Dendritic cell treated with granulocyte-macrophage colony-stimulating factor and Interleukin-4, amounts not matched to agents 40 ng/mL and 50 ng/mL, for 4 days (primary cell): Measurements from ENCODE around the gene COL1A1.

ENCODE experiments used
- H3K27ac Mint-ChIP-seq: one replicate; pipeline ENCODE4 v1.8.0; 2022; ENCODE audit warnings: mild to moderate bottlenecking, mixed read lengths
- H3K27me3 Mint-ChIP-seq: one replicate; pipeline ENCODE4 v1.8.0; 2022; ENCODE audit warnings: mild to moderate bottlenecking, mixed read lengths
- H3K36me3 Mint-ChIP-seq: one replicate; pipeline ENCODE4 v1.8.0; 2022; ENCODE audit warnings: low read depth, mixed read lengths
- H3K4me1 Mint-ChIP-seq: one replicate; pipeline ENCODE4 v1.8.0; 2022; ENCODE audit warnings: low read depth, mixed read lengths
- H3K4me3 Mint-ChIP-seq: one replicate; pipeline ENCODE4 v1.8.0; 2022; ENCODE audit warnings: mild to moderate bottlenecking, moderate library complexity, mixed read lengths
- H3K9me3 Mint-ChIP-seq: one replicate; pipeline ENCODE4 v1.8.0; 2022; ENCODE audit warnings: mixed read lengths
- intact Hi-C: fragments of 100-400 bp; cut with micrococcal nuclease; formaldehyde crosslinking; loops from one replicate; pipeline ENCODE4 v1.15.0; 2022

COL1A1 gene

DNA sequence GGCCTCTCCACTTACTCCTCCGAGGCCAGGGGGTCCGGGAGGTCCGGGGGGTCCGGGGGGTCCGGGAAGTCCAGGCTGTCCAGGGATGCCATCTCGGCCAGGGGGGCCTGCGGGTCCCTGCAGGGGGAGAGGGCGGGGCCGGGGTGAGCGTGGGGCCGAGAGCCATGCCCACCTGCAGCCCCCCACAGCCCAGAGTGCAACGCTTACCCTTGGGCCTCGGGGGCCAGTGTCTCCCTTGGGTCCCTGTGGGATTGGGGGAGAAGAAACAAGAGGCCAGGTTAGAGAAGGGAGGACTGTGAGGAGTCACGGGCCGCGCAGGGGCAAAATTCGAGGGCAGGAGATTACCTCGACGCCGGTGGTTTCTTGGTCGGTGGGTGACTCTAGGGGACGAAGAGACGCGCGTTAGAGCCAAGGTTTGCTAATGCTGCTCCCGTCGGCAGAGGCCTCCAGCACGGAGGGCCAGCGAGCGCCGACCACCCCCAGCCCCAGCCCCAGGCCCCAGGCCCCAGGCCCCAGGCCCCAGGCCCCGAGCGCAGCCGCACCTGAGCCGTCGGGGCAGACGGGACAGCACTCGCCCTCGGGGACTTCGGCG, 2.1 kb downstream of the COL1A1 start:
- intact Hi-C loops, result no loop called here
- Mint-ChIP-seq H3K27me3 (peaks cover 67% of the 10 kb centered on the region), H3K4me1 (peaks cover 19% of the 10 kb centered on the region), H3K4me3 (no peak overlapping the region), H3K36me3 (no peaks in the 10 kb centered on the region), H3K27ac (no peak overlapping the region), H3K9me3 (no peaks in the 10 kb centered on the region)

DNA sequence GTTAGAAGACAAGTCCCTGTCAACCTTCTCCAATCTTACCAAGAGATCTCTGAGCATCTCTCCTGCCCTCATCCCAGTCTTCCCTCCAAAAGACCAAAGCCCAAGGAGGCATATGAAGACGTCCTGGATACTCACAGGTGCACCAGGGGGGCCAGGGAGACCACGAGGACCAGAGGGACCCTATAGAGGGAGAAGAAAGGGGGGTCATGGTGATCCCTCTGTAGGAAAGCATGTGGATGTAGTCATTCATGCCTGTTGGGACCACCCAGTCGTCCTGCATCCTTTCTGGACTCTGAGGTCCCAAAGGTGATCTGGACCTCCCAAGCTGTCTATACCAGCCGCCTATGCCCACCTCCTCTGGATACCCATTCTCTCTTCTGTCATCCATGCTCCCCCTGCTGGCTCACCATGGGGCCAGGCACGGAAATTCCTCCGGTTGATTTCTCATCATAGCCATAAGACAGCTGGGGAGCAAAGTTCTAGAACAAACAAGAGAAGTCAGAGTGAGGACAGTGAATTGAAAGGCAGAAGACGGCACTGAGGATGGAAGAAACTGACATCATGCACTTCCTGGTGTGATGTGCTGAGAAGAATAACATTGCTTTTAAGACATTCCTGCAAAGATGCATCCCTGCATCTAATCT, 3.3 kb downstream of the COL1A1 start:
- Mint-ChIP-seq H3K27ac (no peak overlapping the region), H3K27me3 (peaks cover 64% of the 10 kb centered on the region), H3K9me3 (no peaks in the 10 kb centered on the region), H3K4me3 (no peak overlapping the region), H3K36me3 (no peaks in the 10 kb centered on the region), H3K4me1 (peaks cover 18% of the 10 kb centered on the region)
- intact Hi-C loops, result loop anchor here (1.0 kb wide), 1 partner anchor 58 kb away; no protein-coding TSS in a partner anchor

DNA sequence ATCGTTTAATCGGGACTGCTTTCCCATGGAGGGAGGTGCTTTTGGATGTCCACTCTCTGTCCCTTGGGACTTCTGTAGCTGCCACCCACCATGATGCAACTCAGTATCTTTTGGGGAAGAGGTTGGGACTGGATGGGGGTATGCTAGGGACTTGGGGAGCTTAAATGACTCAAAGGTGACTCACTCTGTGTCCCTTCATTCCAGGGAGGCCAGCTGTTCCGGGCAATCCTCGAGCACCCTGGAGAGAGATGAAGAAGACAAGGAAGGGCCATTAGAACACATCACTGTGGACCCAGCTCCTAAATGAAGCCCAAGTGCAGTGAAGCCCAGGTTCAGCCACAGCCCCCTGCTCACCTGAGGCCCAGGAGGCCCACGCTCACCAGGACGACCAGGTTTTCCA, 4.6 kb downstream of the COL1A1 start:
- peaks cover 51% of the 10 kb centered on the region for H3K27me3 Mint-ChIP-seq
- H3K4me3 Mint-ChIP-seq, result no peak overlapping the region
- peaks cover 14% of the 10 kb centered on the region for H3K4me1 Mint-ChIP-seq
- H3K27ac Mint-ChIP-seq, result no peak overlapping the region
- H3K36me3 Mint-ChIP-seq, result no peaks in the 10 kb centered on the region
- intact Hi-C loops, result no loop called here
- no peaks in the 10 kb centered on the region for H3K9me3 Mint-ChIP-seq

- Mint-ChIP-seq H3K4me3 (no peak overlapping the region), H3K9me3 (no peaks in the 10 kb centered on the region), H3K27ac (no peak overlapping the region)
These were observed 5.4 kb downstream of the COL1A1 start for GRCh38 chr17:50196036-50196435.

GRCh38 chr17:50194934-50195865, 6.2 kb downstream of the COL1A1 start:
- peaks cover 41% of the 10 kb centered on the region for H3K27me3 Mint-ChIP-seq
- intact Hi-C loops, result no loop called here
- H3K27ac Mint-ChIP-seq, result no peak overlapping the region
- H3K36me3 Mint-ChIP-seq, result no peaks in the 10 kb centered on the region
- no peak overlapping the region for H3K4me3 Mint-ChIP-seq
- H3K4me1 Mint-ChIP-seq, result peaks cover 5% of the 10 kb centered on the region
- no peaks in the 10 kb centered on the region for H3K9me3 Mint-ChIP-seq

More at GRCh38 chr17:50196036-50196435, 5.4 kb downstream of the COL1A1 start:
- Mint-ChIP-seq H3K36me3 (no peaks in the 10 kb centered on the region), H3K27me3 (peaks cover 44% of the 10 kb centered on the region), H3K4me1 (peaks cover 10% of the 10 kb centered on the region)
- intact Hi-C loops, result no loop called here

- no peak overlapping the region for H3K4me3 Mint-ChIP-seq
- intact Hi-C loops, result no loop called here
- no peak overlapping the region for H3K27ac Mint-ChIP-seq
- no peaks in the 10 kb centered on the region for H3K36me3 Mint-ChIP-seq
- H3K4me1 Mint-ChIP-seq, result no peaks in the 10 kb centered on the region
- H3K27me3 Mint-ChIP-seq, result peaks cover 37% of the 10 kb centered on the region
- H3K9me3 Mint-ChIP-seq, result no peaks in the 10 kb centered on the region
These were observed 7.1 kb downstream of the COL1A1 start for GRCh38 chr17:50194140-50194933.

DNA sequence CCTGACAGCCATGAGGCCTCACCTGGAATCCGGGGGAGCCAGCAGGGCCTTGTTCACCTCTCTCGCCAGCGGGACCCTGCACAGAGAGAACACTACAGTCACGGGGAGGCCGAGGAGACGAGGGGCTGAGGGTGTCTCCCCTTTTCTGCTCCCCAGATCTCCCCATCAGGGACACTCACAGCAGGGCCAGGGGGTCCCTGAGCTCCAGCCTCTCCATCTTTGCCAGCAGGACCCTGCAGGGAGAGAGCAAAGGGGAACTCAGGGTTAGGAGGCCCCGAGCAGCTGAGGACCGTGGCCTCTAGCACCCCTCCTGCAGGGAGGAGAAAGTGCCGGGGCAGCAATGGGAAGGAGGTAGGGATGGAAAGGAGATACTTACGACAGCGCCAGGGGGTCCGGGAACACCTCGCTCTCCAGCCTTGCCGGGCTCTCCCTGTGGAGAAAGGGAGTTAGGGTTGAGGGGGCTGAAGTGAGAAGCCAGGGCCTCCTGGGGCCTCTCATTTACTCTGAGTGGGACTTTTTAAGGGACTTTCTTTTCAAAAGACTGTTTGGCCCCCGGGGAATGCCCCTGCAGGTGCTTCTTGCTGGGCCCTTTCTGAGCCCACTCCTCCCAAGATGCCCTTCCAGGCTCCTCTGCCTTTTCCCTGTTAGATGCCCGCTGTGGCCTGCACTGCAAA, 8.7 kb downstream of the COL1A1 start:
- H3K4me3 Mint-ChIP-seq, result no peak overlapping the region
- intact Hi-C loops, result no loop called here
- H3K27ac Mint-ChIP-seq, result no peak overlapping the region
- peaks cover 5% of the 10 kb centered on the region for H3K4me1 Mint-ChIP-seq
- peaks cover 27% of the 10 kb centered on the region for H3K27me3 Mint-ChIP-seq
- H3K36me3 Mint-ChIP-seq, result no peaks in the 10 kb centered on the region
- no peaks in the 10 kb centered on the region for H3K9me3 Mint-ChIP-seq

GRCh38 chr17:50192144-50192617, 9.2 kb downstream of the COL1A1 start:
- H3K27ac Mint-ChIP-seq, result no peak overlapping the region
- no peaks in the 10 kb centered on the region for H3K36me3 Mint-ChIP-seq
- H3K9me3 Mint-ChIP-seq, result no peaks in the 10 kb centered on the region
- H3K4me1 Mint-ChIP-seq, result peaks cover 5% of the 10 kb centered on the region
- peaks cover 23% of the 10 kb centered on the region for H3K27me3 Mint-ChIP-seq
- H3K4me3 Mint-ChIP-seq, result no peak overlapping the region
- intact Hi-C loops, result no loop called here

- no peak overlapping the region for H3K4me3 Mint-ChIP-seq
- no peak overlapping the region for H3K27ac Mint-ChIP-seq
- peaks cover 5% of the 10 kb centered on the region for H3K4me1 Mint-ChIP-seq
- peaks cover 27% of the 10 kb centered on the region for H3K27me3 Mint-ChIP-seq
- H3K9me3 Mint-ChIP-seq, result no peaks in the 10 kb centered on the region
- intact Hi-C loops, result no loop called here
- no peaks in the 10 kb centered on the region for H3K36me3 Mint-ChIP-seq
These were observed 9.9 kb downstream of the COL1A1 start for GRCh38 chr17:50191359-50192143.

- H3K4me3 Mint-ChIP-seq, result no peak overlapping the region
- H3K27ac Mint-ChIP-seq, result no peak overlapping the region
- no peaks in the 10 kb centered on the region for H3K36me3 Mint-ChIP-seq
- H3K9me3 Mint-ChIP-seq, result no peaks in the 10 kb centered on the region
- H3K27me3 Mint-ChIP-seq, result peaks cover 21% of the 10 kb centered on the region
- intact Hi-C loops, result no loop called here
- H3K4me1 Mint-ChIP-seq, result peaks cover 5% of the 10 kb centered on the region
These were observed 10.7 kb downstream of the COL1A1 start for GRCh38 chr17:50190603-50191358.

- no peak overlapping the region for H3K27ac Mint-ChIP-seq
- H3K9me3 Mint-ChIP-seq, result no peaks in the 10 kb centered on the region
- no peak overlapping the region for H3K4me3 Mint-ChIP-seq
- H3K4me1 Mint-ChIP-seq, result peaks cover 9% of the 10 kb centered on the region
- no peaks in the 10 kb centered on the region for H3K36me3 Mint-ChIP-seq
- peaks cover 16% of the 10 kb centered on the region for H3K27me3 Mint-ChIP-seq
- intact Hi-C loops, result no loop called here
These were observed 11.2 kb downstream of the COL1A1 start for GRCh38 chr17:50190293-50190602.

DNA sequence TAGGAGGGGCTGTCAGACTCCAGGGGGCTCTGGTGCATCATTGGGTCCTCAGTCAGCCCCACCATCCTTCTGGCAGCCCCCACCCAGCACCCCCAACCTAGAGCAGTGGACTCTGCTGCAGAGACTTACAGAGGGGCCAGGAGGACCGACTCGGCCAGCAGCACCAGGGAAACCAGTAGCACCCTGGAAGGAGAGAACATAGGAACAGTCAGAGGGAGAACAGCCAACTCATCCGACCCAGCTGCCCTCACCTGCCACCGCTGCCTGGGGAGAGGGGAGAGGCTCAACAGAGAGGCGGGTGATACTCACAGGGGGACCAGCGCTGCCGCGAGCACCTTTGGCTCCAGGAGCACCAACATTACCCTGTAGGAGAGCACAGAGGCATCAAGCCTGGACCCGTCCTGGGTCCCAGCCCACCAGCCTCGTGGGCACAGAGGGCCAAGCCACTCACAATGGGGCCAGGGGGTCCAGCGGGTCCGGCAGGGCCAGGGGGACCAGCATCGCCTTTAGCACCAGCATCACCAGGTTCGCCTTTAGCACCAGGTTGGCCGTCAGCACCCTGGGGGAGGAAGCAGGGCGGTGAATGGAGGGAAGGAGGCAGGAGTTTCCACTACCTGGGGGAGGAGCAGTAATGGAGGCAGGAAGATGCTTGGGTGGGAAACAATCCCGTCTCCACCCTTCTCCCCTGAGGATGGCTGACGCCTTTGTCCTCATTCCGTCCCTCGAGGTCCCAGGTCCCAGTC, 11.7 kb downstream of the COL1A1 start:
- Mint-ChIP-seq H3K4me1 (peaks cover 14% of the 10 kb centered on the region), H3K27me3 (peaks cover 18% of the 10 kb centered on the region), H3K36me3 (no peaks in the 10 kb centered on the region), H3K9me3 (no peaks in the 10 kb centered on the region), H3K4me3 (no peak overlapping the region), H3K27ac (no peak overlapping the region)
- intact Hi-C loops, result no loop called here
